HG03378 (cell line): ENCODE data around the gene NUP42.
A peak's percentile ranks its signal among the peaks of the same experiment; 100 is the strongest.

ENCODE experiments used
- ATAC-seq: cut with Tn5 transposase; IDR thresholded peaks from one replicate; pipeline ENCODE4 v1.9.1; 2021; ENCODE audit warnings: mild to moderate bottlenecking, moderate library complexity; ENCODE audit not compliant: unreplicated experiment

Gene NUP42

DNA sequence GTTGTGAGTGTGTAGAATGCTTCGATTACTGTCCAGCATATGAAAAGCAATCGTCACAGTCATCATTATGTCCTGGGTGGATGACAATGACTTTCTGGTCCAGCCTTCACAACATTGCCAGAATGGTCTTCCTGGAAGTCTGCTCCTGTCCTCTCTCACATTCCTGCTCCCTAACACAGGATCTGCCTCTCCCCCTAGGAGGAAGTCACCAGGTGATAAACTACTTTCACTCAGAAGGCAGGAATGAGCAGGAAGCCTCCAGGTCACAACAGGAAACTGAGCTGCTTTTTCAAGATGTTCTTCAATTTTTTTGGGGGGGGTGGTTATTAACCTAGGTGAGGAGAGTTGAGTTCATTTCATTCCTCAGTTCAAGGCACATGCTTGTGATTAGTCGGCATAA is 51.1 kb downstream of the NUP42 start:
- ATAC-seq = no peak

DNA sequence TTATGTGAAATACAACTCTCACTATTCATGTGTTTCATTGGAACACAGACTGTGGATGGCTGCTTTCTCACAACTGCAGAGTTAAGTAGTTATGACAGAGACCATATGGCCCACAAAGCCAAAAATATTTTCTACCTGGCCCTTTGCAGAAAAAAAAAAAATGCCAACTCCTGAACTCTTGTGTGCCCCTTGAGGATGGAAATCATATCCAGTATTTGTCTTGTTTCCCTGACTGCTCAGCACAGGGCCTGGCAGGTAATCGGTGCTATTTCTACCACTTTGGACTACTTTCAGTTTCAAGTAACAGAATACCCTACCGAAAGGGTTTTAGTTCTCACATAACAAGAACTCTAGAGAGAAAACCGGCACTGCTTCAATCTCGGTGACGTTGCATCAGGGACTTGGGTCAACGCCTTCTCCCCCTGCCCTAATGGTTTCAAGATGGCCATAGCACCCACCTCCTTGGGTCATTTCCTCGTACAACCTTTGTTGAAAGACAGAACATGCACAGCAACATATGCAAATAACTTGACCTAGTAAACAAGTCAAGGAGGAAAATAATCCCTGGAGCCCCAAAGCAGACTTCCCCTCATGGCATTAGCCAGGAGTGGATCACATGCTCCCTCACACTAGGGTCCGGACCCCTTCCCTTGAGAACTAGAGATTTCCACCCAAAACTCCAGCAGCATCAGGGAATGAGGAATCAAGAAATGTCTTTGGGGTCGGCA is 52.9 kb downstream of the NUP42 start:
- peak; percentile 88 for ATAC-seq

DNA sequence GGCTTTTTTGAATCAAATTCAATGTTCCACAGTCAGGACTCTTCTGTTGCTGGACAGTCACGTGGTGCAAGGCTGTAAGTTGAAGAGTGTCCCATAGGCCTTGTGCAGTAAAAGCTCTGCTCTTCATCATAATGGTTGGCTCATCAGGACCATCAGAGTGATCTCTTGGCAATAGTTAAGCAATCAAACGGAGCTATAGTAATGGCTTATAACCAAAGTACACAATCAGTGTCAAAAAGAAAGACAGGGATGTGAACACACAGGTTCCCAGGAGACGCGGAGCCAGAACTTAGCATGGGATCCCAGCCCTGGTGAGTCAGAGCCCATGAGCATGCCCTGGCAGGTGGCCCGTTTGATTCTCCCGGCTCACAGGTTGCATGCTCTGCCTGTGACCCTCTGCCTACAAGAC is 54.0 kb downstream of the NUP42 start:
- ATAC-seq = no peak

DNA sequence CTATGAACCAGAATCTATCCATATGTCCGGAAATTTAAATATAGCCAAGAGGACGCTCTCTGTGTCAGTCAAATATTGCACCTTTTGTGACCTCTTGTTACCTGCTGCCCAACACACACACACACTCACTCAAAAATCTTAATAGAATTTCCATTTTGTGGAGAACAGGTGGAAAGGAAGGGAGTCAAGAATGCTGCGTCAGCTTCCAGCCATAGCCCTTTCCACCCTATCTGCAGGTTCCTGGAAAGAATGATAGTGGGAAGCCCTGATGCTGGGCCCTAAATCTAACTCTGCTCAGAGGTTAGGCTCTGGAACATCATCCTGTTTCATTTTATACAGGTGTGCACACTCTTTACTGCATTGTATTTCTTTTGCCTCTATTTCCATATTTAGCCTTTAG is 55.2 kb downstream of the NUP42 start:
- no peak for ATAC-seq

DNA sequence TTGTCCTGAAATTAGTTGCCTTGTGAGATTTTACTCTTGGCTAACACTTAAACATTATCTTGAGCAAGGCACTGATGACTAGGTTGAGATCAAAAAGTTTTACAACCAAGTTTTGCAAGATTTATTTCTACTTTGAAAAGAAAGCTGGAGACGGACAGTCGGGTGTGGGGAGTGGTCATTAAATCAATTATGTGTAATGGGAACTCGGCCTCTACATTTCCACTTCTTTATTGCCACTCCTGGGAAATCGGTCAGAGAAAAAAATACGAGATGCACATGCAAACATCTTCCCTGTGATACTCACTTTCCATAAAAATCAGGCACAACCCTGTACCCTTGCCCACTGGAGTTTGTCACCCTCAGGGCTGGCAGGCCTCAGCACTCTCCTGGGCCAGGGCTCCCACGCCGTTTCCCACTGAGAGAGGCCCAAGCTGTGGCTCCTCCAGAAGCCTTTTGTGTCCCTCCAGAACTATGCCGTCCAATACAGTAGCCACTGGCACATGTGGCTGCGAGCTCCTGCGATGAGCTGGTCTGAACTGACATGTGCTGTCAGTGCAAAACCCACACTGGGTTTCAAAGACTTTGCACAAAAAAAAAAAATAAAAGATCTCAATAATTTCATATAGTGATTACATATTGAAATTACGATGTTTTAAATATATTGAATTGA is 57.3 kb downstream of the NUP42 start:
- no peak for ATAC-seq

DNA sequence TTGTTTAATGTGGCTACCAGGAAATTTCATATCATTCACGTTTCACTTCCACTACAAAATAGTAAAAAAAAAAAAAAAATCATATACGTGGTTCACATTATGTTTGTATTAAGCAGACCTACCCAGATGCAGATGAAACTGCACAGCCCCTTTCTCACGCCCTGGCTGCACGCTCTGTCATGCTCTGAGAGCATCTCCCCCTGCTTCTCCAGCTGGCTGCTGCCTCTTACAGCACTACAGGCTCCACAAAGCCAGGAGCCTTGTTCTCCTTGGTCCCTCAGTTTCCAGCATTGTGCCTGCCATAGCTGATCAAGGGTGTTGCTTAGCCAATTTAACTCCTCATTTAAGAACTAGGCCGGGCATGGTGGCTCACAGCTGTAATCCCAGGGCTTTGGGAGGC is 57.9 kb downstream of the NUP42 start:
- ATAC-seq = no peak

DNA sequence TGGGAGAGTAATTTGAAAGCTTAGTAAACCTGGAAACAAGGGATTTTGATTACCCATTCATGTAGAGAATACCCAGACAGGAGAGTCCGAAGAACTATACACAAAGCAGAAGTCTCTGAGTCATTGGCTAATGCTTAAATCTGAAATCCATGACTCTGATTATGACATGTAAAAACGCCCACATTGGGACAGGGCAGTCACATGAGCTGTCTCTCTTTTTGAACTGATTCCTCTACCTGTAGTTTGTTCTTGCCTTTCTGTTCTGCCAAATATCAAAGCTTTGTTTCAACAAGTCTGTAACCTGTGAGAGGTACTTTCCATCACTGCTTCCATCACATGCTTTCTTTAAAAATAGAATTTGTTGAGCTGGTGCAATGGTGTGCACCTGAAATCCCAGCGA is 60.5 kb downstream of the NUP42 start:
- no peak for ATAC-seq

DNA sequence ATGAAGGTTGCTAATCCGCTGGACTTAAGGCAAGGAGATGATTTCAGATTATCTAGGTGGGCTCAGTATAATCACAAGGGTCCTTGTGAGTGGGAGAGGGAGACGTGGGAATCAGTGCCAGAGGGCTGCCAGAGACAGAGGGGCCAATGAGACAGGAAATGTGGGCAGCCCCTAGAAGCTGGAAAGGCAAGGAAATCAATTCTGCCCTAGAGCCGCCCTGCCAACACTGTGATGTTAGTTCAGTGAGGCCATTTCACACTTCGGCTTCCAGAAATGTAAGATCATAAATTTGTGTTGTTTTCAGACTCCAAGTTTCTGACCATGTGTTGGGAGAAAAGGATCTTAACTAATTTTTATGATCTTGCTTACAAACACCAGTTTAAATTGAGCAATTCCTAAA is 61.1 kb downstream of the NUP42 start:
- no peak for ATAC-seq

DNA sequence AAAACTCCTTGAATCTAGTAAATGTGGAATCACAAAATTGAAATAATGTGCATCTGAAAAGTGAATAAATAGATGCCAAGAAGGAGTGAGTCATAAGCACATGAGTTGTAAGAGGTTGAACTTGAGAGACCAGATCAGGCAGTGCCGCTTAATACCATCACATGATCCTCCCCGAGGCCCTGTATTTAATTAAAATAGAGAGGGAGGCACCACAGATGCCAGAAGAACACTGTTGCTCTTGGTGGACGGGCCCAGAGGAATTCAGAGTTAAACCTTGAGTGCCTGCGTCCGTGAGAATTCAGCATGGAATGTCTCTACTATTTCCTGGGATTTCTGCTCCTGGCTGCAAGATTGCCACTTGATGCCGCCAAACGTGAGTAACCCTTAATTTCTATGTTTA is 64.7 kb downstream of the NUP42 start, which contains the start of gene GPNMB:
Gene GPNMB (plus strand): TSS at position 221 of the 400 bp plus-strand sequence. CDS start 83 bp downstream, at position 304.
- ATAC-seq = no peak

DNA sequence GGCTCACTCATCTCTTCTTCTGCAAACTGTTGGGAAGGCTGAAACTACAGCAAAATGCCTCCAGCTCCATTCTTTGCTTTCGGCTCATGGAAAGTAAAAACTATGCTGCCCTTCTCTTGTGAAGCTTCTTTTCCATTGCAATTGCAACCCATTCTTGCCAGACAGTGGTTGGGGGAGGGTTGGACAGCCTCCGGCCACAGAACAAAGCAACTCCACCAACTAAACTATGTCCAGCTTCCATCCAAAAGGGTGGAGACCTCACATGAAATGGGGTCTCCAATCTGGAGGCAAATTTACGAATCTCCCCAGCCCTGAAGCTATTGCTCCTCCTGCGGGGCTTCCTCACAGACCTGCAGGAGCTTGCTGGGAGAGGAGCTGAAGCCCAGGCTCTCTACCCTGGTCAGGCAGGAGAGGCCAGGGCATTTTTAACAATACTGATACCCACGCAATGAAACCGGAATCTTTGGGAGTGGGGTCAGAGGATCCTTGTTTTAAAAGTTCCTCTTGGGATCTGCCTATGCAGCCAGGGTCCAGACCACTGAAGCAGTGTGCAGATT is 65.3 kb downstream of the NUP42 start:
- ATAC-seq = no peak

DNA sequence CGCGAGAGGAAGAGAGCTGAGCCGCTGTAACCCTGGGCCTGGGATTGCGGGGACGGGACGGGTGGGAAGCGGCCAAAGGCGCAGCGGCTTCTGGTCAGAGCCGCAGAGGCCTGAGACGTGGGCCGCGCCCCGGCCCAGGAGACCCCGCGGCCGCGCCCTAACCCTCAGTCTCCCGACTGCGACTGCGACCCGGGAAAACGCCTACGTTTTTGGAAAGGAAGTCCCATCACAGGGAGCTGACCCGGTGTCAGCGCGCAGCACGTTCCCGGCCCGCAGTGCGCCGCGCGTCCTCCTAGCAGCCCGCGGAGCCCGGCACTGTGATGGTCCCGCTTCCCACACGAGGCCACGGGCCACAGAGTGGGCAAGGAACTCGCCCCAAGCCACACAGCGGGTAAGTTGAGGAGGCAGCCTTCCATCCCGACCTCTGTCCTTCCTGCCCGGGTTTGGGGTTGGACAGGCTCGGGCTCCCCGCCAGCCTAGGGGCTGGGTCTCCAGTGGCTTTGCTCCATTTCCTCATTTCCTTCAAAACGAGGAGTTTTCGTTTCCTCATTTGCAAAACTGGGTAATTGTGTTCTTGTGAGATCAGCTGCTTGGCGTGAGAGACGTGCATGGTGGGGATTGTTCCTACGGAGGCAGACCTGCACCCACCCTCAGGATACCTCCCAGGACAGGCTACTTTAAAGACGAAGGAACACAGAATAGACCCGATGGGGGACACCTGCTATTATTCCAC is 65.9 kb downstream of the NUP42 start:
- ATAC-seq = no peak

DNA sequence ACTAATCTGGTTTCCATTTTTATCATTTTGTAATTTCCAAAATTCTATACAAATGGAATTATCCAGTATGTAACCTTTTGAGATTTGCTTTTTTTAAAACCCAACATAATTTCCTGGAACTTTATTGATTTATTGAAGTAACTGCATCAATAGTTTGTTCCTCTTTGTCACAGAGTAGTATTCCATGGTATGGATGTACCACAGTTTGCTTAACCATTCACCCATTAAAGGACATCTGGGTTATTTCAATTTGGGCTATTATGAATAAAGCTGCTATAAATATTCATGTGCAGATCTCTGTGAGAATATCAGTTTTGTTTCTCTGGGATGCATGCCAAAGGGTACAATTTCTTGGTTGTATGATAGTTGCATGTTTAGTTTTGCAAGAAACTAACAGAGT is 67.6 kb downstream of the NUP42 start:
- ATAC-seq = no peak
